SK-N-SH treated with all-trans-retinoic acid at 6 μM for 48 hours (cell line): ENCODE measurements around the gene CCIN.

Source experiments
- ATAC-seq: fragments of 200-7000 bp; cut with Tn5 transposase; 3 replicates; pipeline ENCODE4 v1.9.1; 2020; ENCODE audit warnings: mild to moderate bottlenecking, moderate library complexity
- ARNTL ChIP-seq: fragments of 450-650 bp; formaldehyde crosslinking; IDR thresholded peaks from 2 replicates; pipeline ENCODE4 v1.5.0; 2020; ENCODE audit warnings: low read depth, mild to moderate bottlenecking, moderate library complexity, borderline replicate concordance
- CREB5 ChIP-seq: fragments of 250-450 bp; sonication (Bioruptor Pico); IDR thresholded peaks from 2 replicates; pipeline ENCODE4 v1.5.1; 2020; ENCODE audit warnings: low read depth, mild to moderate bottlenecking, moderate library complexity
- GLIS3 ChIP-seq: fragments of 250-450 bp; sonication (Bioruptor Pico); IDR thresholded peaks from 2 replicates; pipeline ENCODE4 v1.5.0; 2020; ENCODE audit warnings: mild to moderate bottlenecking, moderate library complexity
- ISL1 ChIP-seq: fragments of 250-450 bp; sonication (Bioruptor Pico); IDR thresholded peaks from 2 replicates; pipeline ENCODE4 v2.1.2; 2022; ENCODE audit warnings: mild to moderate bottlenecking, moderate library complexity
- OSR1 ChIP-seq: fragments of 250-450 bp; sonication (Bioruptor Pico); IDR thresholded peaks from 2 replicates; pipeline ENCODE4 v1.8.0; 2022; ENCODE audit warnings: moderate library complexity, mild to moderate bottlenecking, inconsistent platforms
- PATZ1 ChIP-seq: fragments of 250-450 bp; sonication (Bioruptor Pico); IDR thresholded peaks from 2 replicates; pipeline ENCODE4 v1.8.0; 2020; ENCODE audit warnings: mild to moderate bottlenecking, moderate library complexity, borderline replicate concordance
- POU6F1 ChIP-seq: fragments of 250-450 bp; sonication (Bioruptor Pico); IDR thresholded peaks from 2 replicates; pipeline ENCODE4 v1.8.0; 2021; ENCODE audit warnings: low read depth, mild to moderate bottlenecking, moderate library complexity, borderline replicate concordance
- PPARA ChIP-seq: fragments of 250-450 bp; sonication (Bioruptor Pico); IDR thresholded peaks from 2 replicates; pipeline ENCODE4 v1.5.0; 2020; ENCODE audit warnings: mild to moderate bottlenecking, borderline replicate concordance
- RARB ChIP-seq: fragments of 250-450 bp; sonication (Bioruptor Pico); IDR thresholded peaks from 2 replicates; pipeline ENCODE4 v1.8.0; 2021; ENCODE audit warnings: mild to moderate bottlenecking, moderate library complexity
- SNAI2 ChIP-seq: fragments of 250-450 bp; sonication (Bioruptor Pico); IDR thresholded peaks from 2 replicates; pipeline ENCODE4 v1.5.0; 2020; ENCODE audit warnings: mild to moderate bottlenecking, moderate library complexity
- TOX ChIP-seq: fragments of 250-450 bp; sonication (Bioruptor Pico); IDR thresholded peaks from 2 replicates; pipeline ENCODE4 v1.8.0; 2021; ENCODE audit warnings: mild to moderate bottlenecking, moderate library complexity, borderline replicate concordance
- TSHZ2 ChIP-seq: fragments of 250-450 bp; sonication (Bioruptor Pico); IDR thresholded peaks from 2 replicates; pipeline ENCODE4 v1.5.0; 2020; ENCODE audit warnings: mild to moderate bottlenecking, moderate library complexity
- ZC3H10 ChIP-seq: fragments of 250-450 bp; sonication (Bioruptor Pico); IDR thresholded peaks from 2 replicates; pipeline ENCODE4 v1.5.1; 2021; ENCODE audit warnings: mild to moderate bottlenecking, moderate library complexity
- ZFP30 ChIP-seq: fragments of 450-650 bp; formaldehyde crosslinking; IDR thresholded peaks from 2 replicates; pipeline ENCODE4 v1.5.0; 2022; ENCODE audit warnings: mild to moderate bottlenecking, moderate library complexity
- ZNF565 ChIP-seq: fragments of 450-650 bp; formaldehyde crosslinking; conservative IDR thresholded peaks from 2 replicates; pipeline ENCODE4 v1.5.0; 2020; ENCODE audit warnings: low read depth, mild to moderate bottlenecking, moderate library complexity
- ZNF70 ChIP-seq: fragments of 450-650 bp; formaldehyde crosslinking; IDR thresholded peaks from 2 replicates; pipeline ENCODE4 v1.5.0; 2020; ENCODE audit warnings: mild to moderate bottlenecking, moderate library complexity
- ZNF8 ChIP-seq: fragments of 450-650 bp; formaldehyde crosslinking; IDR thresholded peaks from 2 replicates; pipeline ENCODE4 v1.5.0; 2020; ENCODE audit warnings: mild to moderate bottlenecking, moderate library complexity

Gene CCIN

GRCh38 chr9:36150574-36151315, 18.4 kb upstream of the CCIN start (continued):
- TF ChIP-seq ZC3H10 (CRISPR knock-in tag) (no peak), SNAI2 (no peak), PPARA (CRISPR knock-in tag) (no peak), CREB5 (no peak), OSR1 (CRISPR knock-in tag) (no peak), TOX (CRISPR knock-in tag) (no peak), RARB (CRISPR knock-in tag) (no peak)

- no peak for TF ChIP-seq POU6F1 (CRISPR knock-in tag)
- TF ChIP-seq PATZ1 (CRISPR knock-in tag) = no peak
- no peak for ATAC-seq
Measured at GRCh38 chr9:36151316-36152210, 17.6 kb upstream of the CCIN start.

- no peak for TF ChIP-seq ISL1 (CRISPR knock-in tag)
- TF ChIP-seq ZNF8 (CRISPR knock-in tag) = no peak
- no peak for TF ChIP-seq TSHZ2
- TF ChIP-seq ZNF565 (CRISPR knock-in tag) = no peak
- TF ChIP-seq CREB5 = no peak
- no peak for TF ChIP-seq OSR1 (CRISPR knock-in tag)
- TF ChIP-seq GLIS3 (CRISPR knock-in tag) = no peak
- TF ChIP-seq SNAI2 = no peak
- ATAC-seq = no peak
Measured at GRCh38 chr9:36152741-36153438, 16.3 kb upstream of the CCIN start.

GRCh38 chr9:36153746-36154145, 15.4 kb upstream of the CCIN start:
- ATAC-seq = no peak
- no peak for TF ChIP-seq ZNF70 (CRISPR knock-in tag)
- no peak for TF ChIP-seq ARNTL (CRISPR knock-in tag)
- no peak for TF ChIP-seq PATZ1 (CRISPR knock-in tag)
- TF ChIP-seq TSHZ2 = no peak
- TF ChIP-seq ZFP30 (CRISPR knock-in tag) = no peak
- no peak for TF ChIP-seq GLIS3 (CRISPR knock-in tag)
- no peak for TF ChIP-seq ISL1 (CRISPR knock-in tag)
